Measurements from ENCODE around the gene GALNS.
A peak's percentile ranks its signal among the peaks of the same experiment; 100 is the strongest.

GALNS gene

GRCh38 chr16:88771294-88771772, 85.4 kb downstream of the GALNS start:
- Histone ChIP-seq H3K36me3 (ENCODE audit: control insufficient read depth in 2 of 2, insufficient read depth in 2 of 2, low read length in 2 of 2) (peaks cover 0 to 2% of the 10 kb centered on the region in 2 donors), H3K9ac (ENCODE audit: low read length in 2 of 2) (peak overlapping the region; percentile 55 to 60), H3K27ac (ENCODE audit: low read length) (peak overlapping the region; percentile 89), H3K4me1 (ENCODE audit: control insufficient read depth, insufficient read depth, low read length) (peaks cover 90% of the 10 kb centered on the region), H3K9me3 (ENCODE audit: control insufficient read depth in 2 of 2, low read length in 2 of 2) (no peaks in the 10 kb centered on the region), H3K4me3 (ENCODE audit: low read length in 2 of 2) (peak overlapping the region; percentile 43 to 64), H3K27me3 (ENCODE audit: control insufficient read depth in 1 of 2, insufficient read depth in 2 of 2, low read length in 2 of 2) (no peaks in the 10 kb centered on the region)

GRCh38 chr16:88770461-88771293, 86.1 kb downstream of the GALNS start:
- Histone ChIP-seq H3K9me3 (ENCODE audit: control insufficient read depth in 2 of 2, low read length in 2 of 2) (no peaks in the 10 kb centered on the region), H3K4me3 (ENCODE audit: low read length in 2 of 2) (peak overlapping the region; percentile 43 to 64), H3K27me3 (ENCODE audit: control insufficient read depth in 1 of 2, insufficient read depth in 2 of 2, low read length in 2 of 2) (no peaks in the 10 kb centered on the region), H3K36me3 (ENCODE audit: control insufficient read depth in 2 of 2, insufficient read depth in 2 of 2, low read length in 2 of 2) (peaks cover 0 to under 1% of the 10 kb centered on the region in 2 donors), H3K4me1 (ENCODE audit: control insufficient read depth, insufficient read depth, low read length) (peaks cover 92% of the 10 kb centered on the region), H3K9ac (ENCODE audit: low read length in 2 of 2) (peak overlapping the region; percentile 55 to 60), H3K27ac (ENCODE audit: low read length) (peak overlapping the region; percentile 89)

- peak overlapping the region; percentile 55 to 60 for H3K9ac ChIP-seq (ENCODE audit: low read length in 2 of 2)
- peak overlapping the region in 1 of 2 donors; percentile 64 for H3K4me3 ChIP-seq (ENCODE audit: low read length in 2 of 2)
- H3K27me3 ChIP-seq (ENCODE audit: control insufficient read depth in 1 of 2, insufficient read depth in 2 of 2, low read length in 2 of 2): no peaks in the 10 kb centered on the region
- H3K9me3 ChIP-seq (ENCODE audit: control insufficient read depth in 2 of 2, low read length in 2 of 2): no peaks in the 10 kb centered on the region
- peaks cover 93% of the 10 kb centered on the region for H3K4me1 ChIP-seq (ENCODE audit: control insufficient read depth, insufficient read depth, low read length)
- H3K27ac ChIP-seq (ENCODE audit: low read length): peak overlapping the region; percentile 89
- no peaks in the 10 kb centered on the region for H3K36me3 ChIP-seq (ENCODE audit: control insufficient read depth in 2 of 2, insufficient read depth in 2 of 2, low read length in 2 of 2)
Measured at GRCh38 chr16:88769617-88770460, 86.9 kb downstream of the GALNS start.

GRCh38 chr16:88768071-88768783, 88.5 kb downstream of the GALNS start:
- peaks cover 85% of the 10 kb centered on the region for H3K4me1 ChIP-seq (ENCODE audit: control insufficient read depth, insufficient read depth, low read length)
- H3K27ac ChIP-seq (ENCODE audit: low read length): peak overlapping the region; percentile 89

DNA sequence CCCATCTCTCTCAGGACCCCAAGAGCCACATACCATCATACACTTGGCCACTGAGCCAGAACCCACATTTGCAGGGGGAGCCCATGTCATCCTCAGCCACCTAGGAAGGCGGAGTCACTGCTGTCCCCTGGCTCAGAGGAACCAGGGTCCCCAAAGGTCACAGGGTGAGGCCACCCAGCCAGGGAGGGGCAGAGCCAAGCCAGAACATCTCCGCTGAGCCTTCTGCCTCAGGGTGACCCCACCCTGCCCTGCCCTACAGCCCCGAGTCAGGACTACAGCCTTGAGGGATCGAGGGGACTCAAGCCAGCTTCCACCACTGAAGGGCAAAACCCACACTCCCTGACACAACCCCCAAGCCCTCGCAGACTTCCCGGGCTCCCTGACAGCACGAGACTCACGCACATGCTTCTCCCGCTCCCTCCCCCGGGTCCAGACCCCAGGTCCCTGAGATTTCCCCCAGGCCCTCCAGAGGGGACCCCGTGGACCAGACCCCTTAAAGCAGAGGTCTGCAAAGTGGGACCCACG, 89.1 kb downstream of the GALNS start:
- Histone ChIP-seq H3K36me3 (ENCODE audit: control insufficient read depth in 2 of 2, insufficient read depth in 2 of 2, low read length in 2 of 2) (peaks cover 0 to 3% of the 10 kb centered on the region in 2 donors), H3K4me1 (ENCODE audit: control insufficient read depth, insufficient read depth, low read length) (peaks cover 85% of the 10 kb centered on the region), H3K27me3 (ENCODE audit: control insufficient read depth in 1 of 2, insufficient read depth in 2 of 2, low read length in 2 of 2) (no peaks in the 10 kb centered on the region), H3K27ac (ENCODE audit: low read length) (peak overlapping the region; percentile 89), H3K9me3 (ENCODE audit: control insufficient read depth in 2 of 2, low read length in 2 of 2) (no peaks in the 10 kb centered on the region), H3K9ac (ENCODE audit: low read length in 2 of 2) (peak overlapping the region; percentile 47 to 66), H3K4me3 (ENCODE audit: low read length in 2 of 2) (peak overlapping the region; percentile 15 to 46)

More at GRCh38 chr16:88768071-88768783, 88.5 kb downstream of the GALNS start:
- H3K4me3 ChIP-seq (ENCODE audit: low read length in 2 of 2): peak overlapping the region; percentile 12 to 40
- H3K36me3 ChIP-seq (ENCODE audit: control insufficient read depth in 2 of 2, insufficient read depth in 2 of 2, low read length in 2 of 2): peaks cover 0 to 3% of the 10 kb centered on the region in 2 donors
- peak overlapping the region; percentile 55 to 66 for H3K9ac ChIP-seq (ENCODE audit: low read length in 2 of 2)
- H3K27me3 ChIP-seq (ENCODE audit: control insufficient read depth in 1 of 2, insufficient read depth in 2 of 2, low read length in 2 of 2): no peaks in the 10 kb centered on the region
- H3K9me3 ChIP-seq (ENCODE audit: control insufficient read depth in 2 of 2, low read length in 2 of 2): no peaks in the 10 kb centered on the region

GRCh38 chr16:88766975-88767374, 89.8 kb downstream of the GALNS start:
- Histone ChIP-seq H3K27me3 (ENCODE audit: control insufficient read depth in 1 of 2, insufficient read depth in 2 of 2, low read length in 2 of 2) (no peaks in the 10 kb centered on the region), H3K9me3 (ENCODE audit: control insufficient read depth in 2 of 2, low read length in 2 of 2) (no peaks in the 10 kb centered on the region), H3K4me1 (ENCODE audit: control insufficient read depth, insufficient read depth, low read length) (peaks cover 85% of the 10 kb centered on the region), H3K9ac (ENCODE audit: low read length in 2 of 2) (peak overlapping the region in 1 of 2 donors; percentile 66), H3K36me3 (ENCODE audit: control insufficient read depth in 2 of 2, insufficient read depth in 2 of 2, low read length in 2 of 2) (peaks cover 0 to 3% of the 10 kb centered on the region in 2 donors), H3K27ac (ENCODE audit: low read length) (peak overlapping the region; percentile 89), H3K4me3 (ENCODE audit: low read length in 2 of 2) (peak overlapping the region in 1 of 2 donors; percentile 15)

DNA sequence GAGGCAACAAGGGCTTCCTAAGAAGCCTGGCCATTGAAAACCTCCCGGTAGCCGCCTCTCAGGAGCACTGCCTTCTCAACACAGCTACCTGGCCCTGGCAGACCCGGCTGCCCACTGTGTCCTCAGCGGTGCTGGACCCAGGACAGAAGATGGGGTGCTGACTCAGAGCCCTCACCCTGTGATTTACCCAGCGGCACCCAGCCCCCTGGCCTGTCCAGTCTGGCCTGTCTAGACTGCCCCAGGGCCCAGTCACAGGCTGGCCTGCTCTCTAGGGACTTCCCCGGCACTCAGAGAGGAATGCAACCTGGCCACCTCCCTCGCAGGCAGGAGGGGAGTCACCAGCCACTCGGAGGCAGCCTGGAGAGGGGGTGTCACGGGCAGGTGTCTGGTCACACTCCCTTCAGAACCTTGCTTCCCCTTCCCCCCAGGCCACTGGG, 91.8 kb downstream of the GALNS start:
- H3K27ac ChIP-seq (ENCODE audit: low read length): peak overlapping the region; percentile 6
- H3K36me3 ChIP-seq (ENCODE audit: control insufficient read depth in 2 of 2, insufficient read depth in 2 of 2, low read length in 2 of 2): peaks cover 0 to 3% of the 10 kb centered on the region in 2 donors
- H3K27me3 ChIP-seq (ENCODE audit: control insufficient read depth in 1 of 2, insufficient read depth in 2 of 2, low read length in 2 of 2): no peaks in the 10 kb centered on the region
- H3K4me1 ChIP-seq (ENCODE audit: control insufficient read depth, insufficient read depth, low read length): peaks cover 85% of the 10 kb centered on the region
- H3K9ac ChIP-seq (ENCODE audit: low read length in 2 of 2): no peak overlapping the region
- H3K4me3 ChIP-seq (ENCODE audit: low read length in 2 of 2): no peak overlapping the region
- no peaks in the 10 kb centered on the region for H3K9me3 ChIP-seq (ENCODE audit: control insufficient read depth in 2 of 2, low read length in 2 of 2)

DNA sequence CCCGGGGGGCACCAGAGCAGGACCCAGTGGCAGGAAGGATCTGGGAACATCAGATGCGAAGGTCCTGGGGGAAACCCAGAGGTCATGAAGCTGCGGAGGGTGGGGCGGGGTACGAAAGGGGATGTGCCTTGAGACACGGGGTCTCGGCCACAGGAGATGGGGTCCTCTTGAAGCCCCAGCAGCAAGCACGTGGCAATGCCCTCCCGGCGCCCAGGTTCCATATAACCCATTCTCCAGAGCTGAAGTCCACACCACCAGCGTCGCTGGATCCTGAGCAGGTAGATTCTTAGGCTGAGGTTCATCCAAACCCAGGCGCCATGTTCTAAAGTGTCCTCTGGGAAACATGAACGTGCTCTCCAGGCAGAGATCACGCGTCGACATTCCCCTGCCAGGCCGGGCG, 92.7 kb downstream of the GALNS start:
- Histone ChIP-seq H3K9me3 (ENCODE audit: control insufficient read depth in 2 of 2, low read length in 2 of 2) (no peaks in the 10 kb centered on the region), H3K27ac (ENCODE audit: low read length) (no peak overlapping the region), H3K36me3 (ENCODE audit: control insufficient read depth in 2 of 2, insufficient read depth in 2 of 2, low read length in 2 of 2) (peaks cover 0 to 3% of the 10 kb centered on the region in 2 donors), H3K27me3 (ENCODE audit: control insufficient read depth in 1 of 2, insufficient read depth in 2 of 2, low read length in 2 of 2) (no peaks in the 10 kb centered on the region), H3K9ac (ENCODE audit: low read length in 2 of 2) (no peak overlapping the region), H3K4me3 (ENCODE audit: low read length in 2 of 2) (no peak overlapping the region), H3K4me1 (ENCODE audit: control insufficient read depth, insufficient read depth, low read length) (peaks cover 84% of the 10 kb centered on the region)
